Measurements from ENCODE around the gene TEX26.

Gene TEX26

DNA sequence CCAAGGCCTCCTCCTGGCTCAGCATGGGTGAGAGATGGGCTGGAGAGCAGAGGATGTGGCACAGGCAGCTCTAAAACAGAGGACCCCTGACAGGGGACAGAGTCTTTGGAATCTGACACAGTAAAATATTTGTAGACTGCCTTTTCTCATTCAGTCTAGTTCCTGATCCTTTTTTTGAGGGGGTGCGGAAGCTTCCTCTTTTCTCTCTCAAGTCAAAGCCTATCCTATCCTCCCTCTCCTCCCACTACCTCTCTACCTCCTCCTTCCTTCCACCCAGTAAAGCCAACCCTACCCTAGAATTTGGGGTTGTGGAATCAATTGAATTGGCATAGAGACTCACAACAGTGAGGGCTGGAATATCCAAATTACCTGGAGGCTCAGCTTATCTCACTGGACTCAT, 82.0 kb downstream of the TEX26 start:
- DNase-seq: no peak

DNA sequence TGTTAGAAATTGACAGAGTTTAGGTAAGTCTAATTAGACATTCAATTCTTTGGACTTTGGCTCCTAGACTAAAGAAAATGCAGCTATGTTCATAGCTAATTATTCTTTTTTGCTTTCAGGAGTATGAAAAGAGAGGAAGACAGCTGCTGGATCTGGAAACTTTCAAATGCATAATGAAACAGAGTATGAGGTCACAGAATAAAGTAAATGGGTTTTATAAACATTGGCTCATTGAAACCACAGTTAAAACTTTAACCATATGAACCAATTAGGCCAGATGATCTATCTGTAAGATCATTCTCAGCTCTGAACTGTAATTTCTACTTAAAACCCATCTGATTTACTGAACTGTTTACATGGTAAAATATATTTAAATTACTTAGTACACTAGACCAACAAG, 82.7 kb downstream of the TEX26 start:
- no peak for DNase-seq

DNA sequence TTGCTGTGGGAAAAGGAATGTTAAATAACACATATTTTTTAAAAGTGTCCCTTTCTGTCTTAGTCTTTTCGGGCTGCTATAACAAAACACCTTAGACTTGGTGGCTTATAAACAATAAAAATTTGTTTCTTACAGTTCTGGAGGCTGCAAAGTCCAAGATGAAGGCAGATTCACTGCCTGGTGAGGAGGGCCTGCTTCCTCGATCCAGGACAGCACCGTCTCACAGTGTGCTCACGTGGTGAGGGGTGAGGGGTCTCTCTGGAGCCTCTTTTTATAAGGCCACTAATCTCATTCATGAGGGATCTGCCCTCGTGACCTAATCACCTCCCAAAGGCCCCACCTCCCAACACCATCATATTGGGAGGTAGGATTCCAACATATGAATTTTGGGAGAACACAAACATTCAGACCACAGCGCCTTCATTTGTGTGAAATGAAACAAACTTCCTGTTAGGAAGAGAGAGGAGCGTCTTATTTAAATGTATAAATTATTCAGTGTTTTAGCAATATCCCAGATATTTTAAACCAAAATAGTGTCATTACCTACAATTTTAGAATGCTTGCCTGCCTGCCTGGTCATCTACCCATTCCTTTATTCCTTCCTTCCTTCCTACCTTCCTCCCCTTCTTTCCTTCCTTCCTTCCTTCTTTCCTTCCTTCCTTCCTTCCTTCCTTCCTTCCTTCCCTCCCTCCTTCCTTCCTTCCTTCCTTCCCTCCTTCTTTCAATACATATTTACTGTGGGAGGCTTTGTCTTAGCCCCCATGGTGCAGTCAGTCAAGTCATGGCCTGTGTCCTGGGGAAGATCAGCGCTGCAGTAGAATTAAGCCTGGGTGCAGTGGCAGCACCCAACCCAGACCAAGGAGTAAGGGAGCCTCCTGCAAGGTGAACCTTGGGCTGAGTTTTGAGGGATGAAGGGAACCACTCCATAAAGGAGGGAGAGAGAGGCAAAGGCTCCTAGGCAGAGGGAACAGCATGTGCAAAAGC, 84.2 kb downstream of the TEX26 start:
- no peak for DNase-seq

DNA sequence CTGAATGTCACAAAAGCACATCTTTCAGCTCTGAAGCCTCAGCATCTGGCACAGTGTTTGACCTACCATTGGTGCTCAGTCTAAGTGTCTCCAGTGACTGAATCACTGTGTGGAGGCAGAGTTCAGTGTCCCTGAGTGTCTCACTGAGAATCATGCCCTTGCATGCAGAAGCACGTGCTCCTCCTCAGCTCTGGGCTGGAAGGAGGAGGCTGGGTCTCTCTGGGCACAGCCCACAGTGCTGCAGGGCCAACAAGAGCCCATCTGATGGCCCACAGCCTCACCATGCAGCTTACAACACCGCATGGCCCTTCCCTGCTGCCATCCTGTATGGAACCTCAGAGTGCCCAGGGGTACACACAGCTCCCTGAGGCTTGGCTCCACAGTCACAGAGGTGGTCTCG, 86.1 kb downstream of the TEX26 start:
- no peak for DNase-seq

DNA sequence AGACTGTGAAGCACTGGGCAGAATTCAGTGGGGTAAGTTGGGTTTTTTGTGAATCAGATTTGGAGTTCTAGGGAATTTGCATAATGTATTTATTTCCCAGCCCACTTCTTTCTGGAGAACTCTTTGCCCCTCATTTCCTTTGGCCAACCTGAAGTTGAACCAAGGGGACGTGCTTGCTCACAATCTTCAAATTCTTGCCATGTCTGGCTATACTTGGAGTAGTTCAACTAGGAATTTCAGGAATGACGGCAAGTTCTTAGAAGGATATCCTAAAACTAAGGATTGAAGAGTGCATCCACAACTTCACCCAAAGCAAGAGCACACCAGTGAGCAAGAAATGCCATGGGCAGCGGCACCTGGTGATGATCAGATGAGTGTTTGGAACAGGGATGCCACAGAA, 88.5 kb downstream of the TEX26 start:
- DNase-seq: no peak

DNA sequence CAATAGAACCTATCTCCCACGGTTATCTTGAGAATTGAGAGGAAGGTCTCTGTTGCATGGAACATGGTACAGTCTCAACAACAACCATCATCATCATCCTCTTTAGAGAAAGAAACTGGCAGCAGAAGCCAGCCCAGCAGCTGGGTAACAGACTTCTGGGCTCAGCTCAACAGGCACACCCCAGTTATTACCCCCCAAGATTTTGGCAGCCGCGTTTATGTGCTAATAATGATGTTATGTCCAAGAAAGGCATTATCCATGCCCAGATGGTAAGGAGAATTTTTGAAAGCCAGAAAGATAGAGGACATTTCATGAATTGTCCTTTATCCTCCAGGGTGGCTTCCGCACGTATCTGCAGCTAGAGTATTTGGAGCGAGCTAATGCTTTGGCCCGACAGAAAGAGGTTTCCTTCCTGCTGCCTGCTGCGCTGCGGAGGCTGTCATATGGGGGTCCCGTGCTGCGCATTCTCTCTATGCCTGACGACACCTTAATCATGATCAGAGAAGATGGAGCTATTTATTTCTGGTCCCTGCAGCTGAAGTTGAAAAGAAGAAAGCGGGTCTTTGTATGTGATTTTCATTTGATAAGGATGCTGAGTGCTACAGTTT, 89.9 kb downstream of the TEX26 start:
- no peak for DNase-seq

DNA sequence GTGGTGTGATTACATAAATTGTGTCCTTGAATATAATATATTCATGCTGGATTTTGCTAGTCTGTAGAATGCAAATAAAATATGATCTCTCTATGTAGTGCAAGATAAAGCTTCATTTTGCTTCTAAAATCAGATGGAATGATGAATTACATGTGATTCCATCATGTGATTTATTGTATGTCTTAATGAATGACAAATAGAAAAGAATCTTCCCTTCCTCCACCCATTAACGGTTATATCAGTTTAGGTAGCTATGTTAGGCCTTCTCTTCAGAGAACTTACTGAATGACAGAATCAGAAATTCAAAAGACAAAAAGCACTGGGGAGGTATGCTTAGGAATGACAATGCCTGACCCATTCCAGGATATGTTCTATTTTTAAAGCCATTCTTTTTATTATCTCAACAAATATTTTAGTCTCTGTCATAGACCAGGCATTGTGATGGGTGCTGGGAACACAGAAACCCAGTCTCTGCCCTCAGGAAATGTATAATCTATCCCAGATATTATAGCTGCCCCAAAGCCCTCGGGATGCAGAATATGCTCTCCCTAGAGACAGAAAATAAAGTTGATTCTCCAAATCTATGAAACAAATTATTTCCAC, 90.6 kb downstream of the TEX26 start:
- no peak for DNase-seq
